Measurements from ENCODE around the gene KAT6B.

Gene KAT6B

DNA sequence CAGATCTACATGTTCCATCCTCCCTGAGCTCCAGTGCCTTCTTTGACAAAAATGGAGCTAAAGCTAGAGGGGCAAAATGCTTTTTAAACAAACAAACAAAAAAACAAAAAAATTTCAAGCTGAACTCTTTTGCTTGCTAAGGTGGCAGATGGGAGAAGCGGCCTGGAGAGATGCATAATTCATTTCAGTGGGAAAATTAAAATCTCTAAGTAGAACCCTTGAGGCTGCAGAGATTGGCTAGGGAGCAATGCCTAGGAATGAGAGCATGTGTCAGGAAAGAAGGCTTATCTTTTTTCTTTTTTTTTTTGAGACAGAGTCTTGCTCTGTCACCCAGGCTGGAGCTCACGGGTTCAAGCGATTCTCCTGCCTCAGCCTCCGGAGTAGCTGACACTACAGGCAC is 238.7 kb downstream of the KAT6B start:
- no peak overlapping the region for H3K4me3 ChIP-seq (ENCODE audit: low read depth, low read length)
- no peak for DNase-seq (ENCODE audit: low read depth)
- TF ChIP-seq, protein P1, sequence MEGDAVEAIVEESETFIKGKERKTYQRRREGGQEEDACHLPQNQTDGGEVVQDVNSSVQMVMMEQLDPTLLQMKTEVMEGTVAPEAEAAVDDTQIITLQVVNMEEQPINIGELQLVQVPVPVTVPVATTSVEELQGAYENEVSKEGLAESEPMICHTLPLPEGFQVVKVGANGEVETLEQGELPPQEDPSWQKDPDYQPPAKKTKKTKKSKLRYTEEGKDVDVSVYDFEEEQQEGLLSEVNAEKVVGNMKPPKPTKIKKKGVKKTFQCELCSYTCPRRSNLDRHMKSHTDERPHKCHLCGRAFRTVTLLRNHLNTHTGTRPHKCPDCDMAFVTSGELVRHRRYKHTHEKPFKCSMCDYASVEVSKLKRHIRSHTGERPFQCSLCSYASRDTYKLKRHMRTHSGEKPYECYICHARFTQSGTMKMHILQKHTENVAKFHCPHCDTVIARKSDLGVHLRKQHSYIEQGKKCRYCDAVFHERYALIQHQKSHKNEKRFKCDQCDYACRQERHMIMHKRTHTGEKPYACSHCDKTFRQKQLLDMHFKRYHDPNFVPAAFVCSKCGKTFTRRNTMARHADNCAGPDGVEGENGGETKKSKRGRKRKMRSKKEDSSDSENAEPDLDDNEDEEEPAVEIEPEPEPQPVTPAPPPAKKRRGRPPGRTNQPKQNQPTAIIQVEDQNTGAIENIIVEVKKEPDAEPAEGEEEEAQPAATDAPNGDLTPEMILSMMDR (IDR thresholded peaks at IDR 0.05; ENCODE audit: low read depth, low read length, missing control alignments) = no peak

DNA sequence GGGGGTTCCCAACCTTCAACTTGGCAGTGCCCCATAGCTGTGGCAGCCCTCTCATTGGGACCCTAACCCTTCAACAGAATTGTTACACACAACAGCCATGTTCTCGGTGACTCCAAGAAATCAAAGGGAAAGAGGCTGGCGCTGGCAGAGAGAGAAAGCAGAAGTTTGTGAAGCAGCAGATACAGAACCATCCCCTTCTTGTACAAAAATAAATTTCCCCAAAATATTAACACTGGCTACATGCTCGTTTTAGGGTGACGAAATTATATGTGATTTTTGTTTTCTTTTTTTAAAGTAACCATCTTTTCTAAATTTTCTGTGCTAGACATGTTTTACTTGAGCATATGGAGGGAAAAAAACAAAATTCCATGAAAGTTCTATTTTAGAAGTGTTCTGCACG is 239.9 kb downstream of the KAT6B start:
- no peak for DNase-seq (ENCODE audit: low read depth)
- TF ChIP-seq, protein P1 (IDR thresholded peaks at IDR 0.05; ENCODE audit: low read depth, low read length, missing control alignments) = no peak
- H3K4me3 ChIP-seq (ENCODE audit: low read depth, low read length) = no peak overlapping the region

DNA sequence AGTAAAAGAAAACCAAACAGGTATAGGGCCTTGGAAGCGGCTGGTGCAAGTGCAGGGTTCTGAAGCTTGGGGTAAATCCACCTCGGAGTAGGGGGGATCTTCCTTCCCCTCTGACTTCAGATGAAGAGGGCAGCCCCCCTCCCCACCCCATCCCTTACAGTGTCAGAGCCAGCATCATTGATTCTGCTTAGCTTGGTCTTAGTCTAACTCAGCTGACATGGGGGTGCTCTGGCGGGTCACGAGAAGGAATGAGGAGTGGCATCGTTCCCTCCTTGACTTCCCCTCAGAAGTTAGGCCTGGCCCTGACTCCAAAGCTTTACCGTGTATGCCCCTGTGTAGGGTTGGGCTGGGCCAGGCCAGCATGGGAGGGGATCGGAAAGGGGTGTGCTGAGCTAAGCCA is 240.9 kb downstream of the KAT6B start:
- no peak overlapping the region for H3K4me3 ChIP-seq (ENCODE audit: low read depth, low read length)
- no peak for DNase-seq (ENCODE audit: low read depth)
- TF ChIP-seq, protein P1 (IDR thresholded peaks at IDR 0.05; ENCODE audit: low read depth, low read length, missing control alignments) = no peak

DNA sequence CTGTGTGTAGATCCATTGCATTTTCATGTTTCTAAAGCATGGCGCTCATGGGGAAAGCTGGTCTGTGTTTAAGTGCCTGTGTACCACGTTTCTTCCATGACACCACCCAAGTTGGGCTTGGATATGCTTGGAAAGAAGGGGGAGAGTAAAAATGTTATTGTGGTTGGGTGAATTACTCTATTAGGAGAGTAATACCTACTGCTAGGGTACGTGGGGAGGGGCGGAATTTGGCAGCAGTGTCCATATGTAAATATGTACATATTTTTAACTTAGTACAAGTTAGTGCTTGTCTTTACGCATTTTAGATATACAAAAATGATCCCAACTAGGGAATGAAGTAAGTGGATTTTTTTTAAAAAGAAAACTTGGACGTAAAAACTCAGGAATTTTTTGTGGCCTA is 242.1 kb downstream of the KAT6B start:
- TF ChIP-seq, protein P1 (IDR thresholded peaks at IDR 0.05; ENCODE audit: low read depth, low read length, missing control alignments) = no peak
- no peak for DNase-seq (ENCODE audit: low read depth)
- no peak overlapping the region for H3K4me3 ChIP-seq (ENCODE audit: low read depth, low read length)

DNA sequence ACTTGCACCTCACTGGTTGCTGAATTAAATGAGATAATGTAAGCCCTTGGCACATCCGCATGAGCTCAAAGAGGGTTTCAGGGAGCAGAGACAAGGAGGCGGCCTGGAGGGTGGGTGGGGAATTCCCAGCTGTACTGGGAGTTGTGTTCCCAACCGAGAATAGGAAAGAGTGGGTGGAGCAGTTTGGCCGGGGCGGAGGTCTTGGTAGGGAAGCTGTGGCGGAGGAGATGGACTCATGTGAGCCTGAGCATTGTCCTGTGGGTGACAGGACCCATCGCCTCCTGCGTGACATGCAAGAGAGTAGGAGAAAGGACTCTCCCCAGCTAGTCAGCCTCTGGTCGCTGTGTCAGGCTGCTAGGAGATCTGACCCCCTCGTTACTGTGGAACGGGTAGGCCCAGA is 244.1 kb downstream of the KAT6B start:
- H3K4me3 ChIP-seq (ENCODE audit: low read depth, low read length) = no peak overlapping the region
- DNase-seq (ENCODE audit: low read depth) = no peak
- TF ChIP-seq, protein P1 (IDR thresholded peaks at IDR 0.05; ENCODE audit: low read depth, low read length, missing control alignments) = no peak

DNA sequence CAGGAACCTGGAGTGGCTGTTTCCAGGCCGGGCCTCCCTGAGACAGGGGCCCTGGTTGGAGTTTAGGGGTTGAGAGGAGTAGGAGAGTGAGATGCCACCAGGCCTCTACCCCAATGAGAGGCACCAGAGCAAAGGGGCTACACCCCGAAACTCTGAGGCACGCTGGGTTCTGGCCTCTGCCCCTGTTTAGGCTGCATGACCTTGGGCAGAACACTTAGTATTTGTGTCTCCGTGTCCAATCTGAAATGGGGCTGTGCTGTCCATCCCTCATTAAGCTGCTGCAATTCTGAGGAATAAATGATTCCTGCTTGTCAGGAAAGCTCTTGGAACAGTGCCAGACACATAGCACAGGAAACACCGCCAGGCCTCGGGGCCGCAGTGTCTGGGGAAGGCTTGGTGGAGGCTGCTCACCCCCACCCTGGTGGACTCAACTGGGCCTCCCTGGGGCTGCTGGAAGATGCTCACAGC is 244.6 kb downstream of the KAT6B start:
- DNase-seq (ENCODE audit: low read depth) = no peak
- H3K4me3 ChIP-seq (ENCODE audit: low read depth, low read length) = no peak overlapping the region
- TF ChIP-seq, protein P1 (IDR thresholded peaks at IDR 0.05; ENCODE audit: low read depth, low read length, missing control alignments) = no peak

DNA sequence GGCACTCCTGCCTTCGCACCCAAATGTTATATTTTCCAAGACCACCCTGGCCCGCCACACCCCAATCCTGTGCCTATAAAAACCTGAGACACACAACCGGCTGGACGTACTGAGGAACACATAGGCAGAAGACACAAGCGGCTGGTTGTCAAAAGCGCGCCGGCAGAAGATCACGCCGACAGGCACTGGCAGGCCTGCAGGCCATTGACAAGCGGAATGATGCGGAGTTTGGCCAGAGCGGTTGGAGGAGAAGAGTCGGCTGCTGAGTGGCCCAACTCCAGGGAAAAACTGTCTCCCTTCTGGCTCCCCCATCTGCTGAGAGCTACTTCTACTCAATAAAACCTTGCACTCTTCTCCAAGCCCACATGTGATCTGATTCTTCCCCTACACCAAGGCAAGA is 245.4 kb downstream of the KAT6B start:
- no peak for DNase-seq (ENCODE audit: low read depth)
- TF ChIP-seq, protein P1 (IDR thresholded peaks at IDR 0.05; ENCODE audit: low read depth, low read length, missing control alignments) = no peak
- H3K4me3 ChIP-seq (ENCODE audit: low read depth, low read length) = no peak overlapping the region

Measured in GM12864 (cell line).